ENCODE measurements around the gene HEY2.
"Not testable (repeated sequence)": the region's sequence is repeated elsewhere in the genome, so short reads cannot be mapped to it uniquely, and the experiment has no call there.

Gene HEY2

DNA sequence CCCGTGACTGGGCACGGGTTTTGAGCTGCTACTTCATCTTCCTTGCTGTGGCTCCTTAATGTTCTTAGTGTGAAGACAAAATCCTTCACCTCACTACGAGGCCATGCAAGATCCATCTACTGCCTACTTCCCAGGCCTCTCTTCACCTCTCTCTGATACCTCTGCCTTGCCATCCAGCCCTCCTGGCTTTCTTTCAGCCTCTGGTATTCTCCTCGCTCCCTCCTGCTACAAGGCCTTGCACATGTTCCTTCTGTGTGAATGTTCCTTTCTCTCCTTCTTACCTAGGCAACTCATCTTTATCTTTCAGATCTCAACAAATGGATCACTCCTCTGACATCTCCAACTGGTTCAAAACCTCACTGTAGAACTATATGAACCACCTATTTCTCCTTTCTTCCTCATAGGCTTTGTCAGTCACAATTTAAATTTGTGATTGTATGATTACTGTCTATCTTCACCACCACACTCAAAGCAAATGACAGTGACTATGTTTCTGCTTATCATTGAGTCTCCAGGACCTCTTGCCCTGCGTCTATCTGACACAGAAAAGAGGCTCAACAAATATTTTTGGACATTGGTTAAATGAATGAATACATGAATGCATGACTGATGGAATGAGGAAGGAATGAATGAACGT lies 19.8 kb downstream of the HEY2 start:
- TF ChIP-seq, protein P1, sequence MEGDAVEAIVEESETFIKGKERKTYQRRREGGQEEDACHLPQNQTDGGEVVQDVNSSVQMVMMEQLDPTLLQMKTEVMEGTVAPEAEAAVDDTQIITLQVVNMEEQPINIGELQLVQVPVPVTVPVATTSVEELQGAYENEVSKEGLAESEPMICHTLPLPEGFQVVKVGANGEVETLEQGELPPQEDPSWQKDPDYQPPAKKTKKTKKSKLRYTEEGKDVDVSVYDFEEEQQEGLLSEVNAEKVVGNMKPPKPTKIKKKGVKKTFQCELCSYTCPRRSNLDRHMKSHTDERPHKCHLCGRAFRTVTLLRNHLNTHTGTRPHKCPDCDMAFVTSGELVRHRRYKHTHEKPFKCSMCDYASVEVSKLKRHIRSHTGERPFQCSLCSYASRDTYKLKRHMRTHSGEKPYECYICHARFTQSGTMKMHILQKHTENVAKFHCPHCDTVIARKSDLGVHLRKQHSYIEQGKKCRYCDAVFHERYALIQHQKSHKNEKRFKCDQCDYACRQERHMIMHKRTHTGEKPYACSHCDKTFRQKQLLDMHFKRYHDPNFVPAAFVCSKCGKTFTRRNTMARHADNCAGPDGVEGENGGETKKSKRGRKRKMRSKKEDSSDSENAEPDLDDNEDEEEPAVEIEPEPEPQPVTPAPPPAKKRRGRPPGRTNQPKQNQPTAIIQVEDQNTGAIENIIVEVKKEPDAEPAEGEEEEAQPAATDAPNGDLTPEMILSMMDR (IDR thresholded peaks at IDR 0.05; ENCODE audit: low read depth, low read length, poor library complexity, severe bottlenecking), result no peak
- no peak for TF ChIP-seq EZH2phosphoT487 (IDR thresholded peaks at IDR 0.05; ENCODE audit: borderline replicate concordance, low read length)
- H3K4me3 ChIP-seq (ENCODE audit: low read length), result no peak overlapping the region
- no peaks in the 10 kb centered on the region for H3K9me3 ChIP-seq (ENCODE audit: control insufficient read depth, insufficient read depth, low read length)

GRCh38 chr6:125773387-125774341 lies 24.2 kb downstream of the HEY2 start:
- TF ChIP-seq EZH2phosphoT487 (IDR thresholded peaks at IDR 0.05; ENCODE audit: borderline replicate concordance, low read length), result no peak
- TF ChIP-seq, protein P1 (IDR thresholded peaks at IDR 0.05; ENCODE audit: low read depth, low read length, poor library complexity, severe bottlenecking), result no peak
- Histone ChIP-seq H3K27ac (ENCODE audit: low read depth, low read length) (no peak overlapping the region), H4K20me1 (ENCODE audit: control insufficient read depth, insufficient read depth, low read depth, low read length) (no peaks in the 10 kb centered on the region), H3K79me2 (ENCODE audit: control insufficient read depth, low read length) (no peaks in the 10 kb centered on the region), H3K27me3 (ENCODE audit: control insufficient read depth, low read length) (peaks cover 16% of the 10 kb centered on the region), H3K4me3 (ENCODE audit: low read length) (no peak overlapping the region), H3K36me3 (ENCODE audit: control insufficient read depth, low read length) (no peaks in the 10 kb centered on the region), H3K4me1 (ENCODE audit: control insufficient read depth, low read length) (no peaks in the 10 kb centered on the region), H3K9me2 (replicated peaks; ENCODE audit: control insufficient read depth, low read length) (no peaks in the 10 kb centered on the region), H3K9me3 (ENCODE audit: control insufficient read depth, insufficient read depth, low read length) (no peaks in the 10 kb centered on the region), H3K4me2 (ENCODE audit: low read length) (no peak overlapping the region), H3F3A (ENCODE audit: control insufficient read depth, insufficient read depth) (no peaks in the 10 kb centered on the region)

More for the DNA sequence above, 19.8 kb downstream of the HEY2 start:
- peaks cover 16% of the 10 kb centered on the region for H3K27me3 ChIP-seq (ENCODE audit: control insufficient read depth, low read length)
- no peaks in the 10 kb centered on the region for H4K20me1 ChIP-seq (ENCODE audit: control insufficient read depth, insufficient read depth, low read depth, low read length)
- H3K4me1 ChIP-seq (ENCODE audit: control insufficient read depth, low read length), result no peaks in the 10 kb centered on the region
- no peaks in the 10 kb centered on the region for H3K79me2 ChIP-seq (ENCODE audit: control insufficient read depth, low read length)
- H3K27ac ChIP-seq (ENCODE audit: low read depth, low read length), result no peak overlapping the region
- H3F3A ChIP-seq (ENCODE audit: control insufficient read depth, insufficient read depth), result no peaks in the 10 kb centered on the region
- H3K36me3 ChIP-seq (ENCODE audit: control insufficient read depth, low read length), result no peaks in the 10 kb centered on the region
- no peak overlapping the region for H3K4me2 ChIP-seq (ENCODE audit: low read length)
- no peaks in the 10 kb centered on the region for H3K9me2 ChIP-seq (replicated peaks; ENCODE audit: control insufficient read depth, low read length)

- not testable (repeated sequence) for H3K27ac ChIP-seq (ENCODE audit: low read depth, low read length); H3K36me3 ChIP-seq (ENCODE audit: control insufficient read depth, low read length); H3K79me2 ChIP-seq (ENCODE audit: control insufficient read depth, low read length); H3K4me2 ChIP-seq (ENCODE audit: low read length); H3K9me3 ChIP-seq (ENCODE audit: control insufficient read depth, insufficient read depth, low read length); H3K4me3 ChIP-seq (ENCODE audit: low read length); H3K4me1 ChIP-seq (ENCODE audit: control insufficient read depth, low read length); H3K9me2 ChIP-seq (replicated peaks; ENCODE audit: control insufficient read depth, low read length); H3F3A ChIP-seq (ENCODE audit: control insufficient read depth, insufficient read depth); H4K20me1 ChIP-seq (ENCODE audit: control insufficient read depth, insufficient read depth, low read depth, low read length)
- H3K27me3 ChIP-seq (ENCODE audit: control insufficient read depth, low read length), result peaks cover 16% of the 10 kb centered on the region
These were observed 26.8 kb downstream of the HEY2 start for GRCh38 chr6:125776107-125776826.
